Activated naive CD4-positive, alpha-beta T cell treated with anti-CD3 and anti-CD28 coated beads, Interleukin-2, amount 50 U/mL, for 72 hours (primary cell): ENCODE measurements around the gene RPUSD4. TPM values are rescaled to one million over a fixed set of nuclear protein-coding genes. Genes with fewer than 3 reads are reported as not detected.

ENCODE experiments used
- ATAC-seq, 2 donors: fragments of 150-1000 bp; cut with Tn5 transposase; 2 replicates each; pipeline ENCODE4 v1.10.0; 2021; ENCODE audit warnings: mild to moderate bottlenecking in 2 of 2, moderate library complexity in 2 of 2
- DNase-seq, 2 donors: peaks; one replicate each; pipeline ENCODE4 v3.0.0; 2021 to 2022; ENCODE audit warnings: low spot score in 2 of 2
- H3K27ac Mint-ChIP-seq, 2 donors: one replicate each; pipeline ENCODE4 v1.8.0; 2022; ENCODE audit warnings: mild to moderate bottlenecking in 2 of 2, mixed read lengths in 2 of 2
- H3K36me3 Mint-ChIP-seq, 2 donors: one replicate each; pipeline ENCODE4 v1.8.0; 2022; ENCODE audit warnings: mixed read lengths in 2 of 2
- H3K9me3 Mint-ChIP-seq, 2 donors: one replicate each; pipeline ENCODE4 v1.8.0; 2022; ENCODE audit warnings: mixed read lengths in 2 of 2
- total RNA-seq, 2 donors: library from RNA; stranded (reverse); gene quantifications; one replicate each; pipeline ENCODE4 v1.2.3, GENCODE V29; 2022

The RPUSD4 gene
- total RNA-seq, 2 donors from 2014 or later = 45.6 to 48.4 TPM

- Mint-ChIP-seq H3K9me3 (no peaks in the 10 kb centered on the region), H3K36me3 (no peaks in the 10 kb centered on the region), H3K27ac (no peak overlapping the region)
- ATAC-seq = no peak
- no peak for DNase-seq
Observed at GRCh38 chr11:126219547-126219946, 8.1 kb upstream of the RPUSD4 start.

- H3K9me3 Mint-ChIP-seq = no peaks in the 10 kb centered on the region
- no peak for DNase-seq
- H3K27ac Mint-ChIP-seq = no peak overlapping the region
- H3K36me3 Mint-ChIP-seq = no peaks in the 10 kb centered on the region
- ATAC-seq = no peak
Observed at GRCh38 chr11:126217491-126217890, 6.0 kb upstream of the RPUSD4 start.

- Mint-ChIP-seq H3K27ac (peak overlapping the region in 1 of 2 donors; percentile 77), H3K36me3 (peaks cover 0 to 5% of the 10 kb centered on the region in 2 donors), H3K9me3 (no peaks in the 10 kb centered on the region)
- DNase-seq (no peak), ATAC-seq (peak; percentile 30 to 78)
Observed at GRCh38 chr11:126216526-126217305, 5.3 kb upstream of the RPUSD4 start.

DNA sequence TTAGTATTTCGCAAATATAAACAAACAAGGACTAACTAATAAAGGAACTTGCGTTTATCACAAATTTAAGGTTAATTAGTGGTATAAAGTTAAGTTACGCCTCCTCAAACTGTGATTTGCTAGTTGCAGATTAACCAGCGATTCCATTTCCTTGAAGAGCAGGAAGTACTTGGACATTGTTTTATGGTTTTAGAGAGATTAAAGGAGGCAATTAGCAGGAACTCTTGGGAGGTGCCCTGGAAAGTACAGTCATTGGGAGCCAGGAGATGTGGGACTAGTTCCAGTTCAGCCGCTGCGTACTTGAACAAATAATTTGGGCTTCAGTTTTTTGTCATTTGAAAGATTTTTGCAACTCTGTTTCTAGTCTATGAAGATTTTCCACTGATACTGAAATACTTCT, 3.4 kb upstream of the RPUSD4 start:
- Mint-ChIP-seq H3K36me3 (peaks cover 5 to 10% of the 10 kb centered on the region in 2 donors), H3K9me3 (no peaks in the 10 kb centered on the region), H3K27ac (no peak overlapping the region)
- ATAC-seq (no peak), DNase-seq (no peak)

DNA sequence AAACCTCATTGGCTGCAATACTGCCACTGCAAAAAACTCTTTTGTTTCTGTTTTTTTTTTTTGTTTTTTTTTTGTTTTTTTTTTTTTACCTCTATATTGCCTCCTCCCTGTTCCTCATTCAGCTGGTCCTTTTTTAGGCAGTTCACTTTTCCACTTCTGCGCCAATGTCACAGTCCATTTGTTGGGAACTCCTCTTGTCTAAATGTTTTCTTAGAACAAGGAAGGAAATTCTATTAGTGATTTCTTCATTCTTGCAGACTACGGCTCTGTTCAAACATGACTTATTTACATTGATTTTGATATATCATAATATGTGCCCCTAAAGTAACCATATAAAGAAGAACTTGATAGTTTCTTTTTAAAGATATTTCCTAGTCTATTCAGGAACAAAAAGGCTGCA, 3.0 kb upstream of the RPUSD4 start:
- Mint-ChIP-seq H3K27ac (no peak overlapping the region), H3K9me3 (no peaks in the 10 kb centered on the region), H3K36me3 (peaks cover 6 to 10% of the 10 kb centered on the region in 2 donors)
- ATAC-seq (no peak), DNase-seq (no peak)

GRCh38 chr11:126212089-126212660, 725 bp upstream of the RPUSD4 start:
- peak overlapping the region; percentile 82 to 97 for H3K27ac Mint-ChIP-seq
- H3K36me3 Mint-ChIP-seq = peaks cover 9 to 10% of the 10 kb centered on the region in 2 donors
- ATAC-seq = no peak
- H3K9me3 Mint-ChIP-seq = no peaks in the 10 kb centered on the region
- no peak for DNase-seq

- DNase-seq = no peak
- ATAC-seq = no peak
- Mint-ChIP-seq H3K36me3 (peaks cover 10 to 14% of the 10 kb centered on the region in 2 donors), H3K9me3 (no peaks in the 10 kb centered on the region), H3K27ac (peak overlapping the region; percentile 82 to 97)
Observed at GRCh38 chr11:126210871-126211235, 597 bp downstream of the RPUSD4 start.

DNA sequence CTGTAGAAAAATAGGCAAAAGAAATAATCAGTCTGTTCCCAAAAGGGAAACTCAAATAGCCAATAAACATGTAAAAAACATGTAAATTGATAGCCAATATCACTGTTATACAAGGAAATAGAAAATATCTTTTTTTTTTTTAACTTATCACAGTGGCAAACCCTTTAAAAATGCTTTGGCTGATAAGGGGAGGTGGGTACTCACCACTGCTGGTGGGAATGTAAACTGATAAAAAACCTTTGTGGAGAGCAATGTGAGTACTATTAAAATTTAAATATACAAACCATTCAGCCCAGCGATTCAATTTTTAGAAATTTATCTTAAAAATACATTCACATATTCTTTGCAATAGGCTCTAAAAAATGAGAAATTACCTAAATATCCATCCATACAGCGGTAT, 3.6 kb downstream of the RPUSD4 start:
- DNase-seq (no peak), ATAC-seq (no peak)
- no peak overlapping the region for H3K27ac Mint-ChIP-seq
- H3K9me3 Mint-ChIP-seq = no peaks in the 10 kb centered on the region
- peaks cover 14 to 26% of the 10 kb centered on the region in 2 donors for H3K36me3 Mint-ChIP-seq

- no peak for DNase-seq
- peaks cover 9 to 16% of the 10 kb centered on the region in 2 donors for H3K36me3 Mint-ChIP-seq
- H3K27ac Mint-ChIP-seq = no peak overlapping the region
- no peaks in the 10 kb centered on the region for H3K9me3 Mint-ChIP-seq
- ATAC-seq = no peak
Observed at GRCh38 chr11:126205359-126205758, 6.1 kb downstream of the RPUSD4 start.

- DNase-seq (no peak), ATAC-seq (no peak)
- H3K36me3 Mint-ChIP-seq = peaks cover 12 to 24% of the 10 kb centered on the region in 2 donors
- no peak overlapping the region for H3K27ac Mint-ChIP-seq
- peaks cover 0 to 6% of the 10 kb centered on the region in 2 donors for H3K9me3 Mint-ChIP-seq
Observed at GRCh38 chr11:126202646-126203359, 8.6 kb downstream of the RPUSD4 start.

GRCh38 chr11:126198648-126199047, 12.8 kb downstream of the RPUSD4 start:
- Mint-ChIP-seq H3K9me3 (peaks cover 0 to 6% of the 10 kb centered on the region in 2 donors), H3K36me3 (peaks cover 25 to 33% of the 10 kb centered on the region in 2 donors), H3K27ac (peak overlapping the region; percentile 26 to 50)
- no peak for ATAC-seq
- DNase-seq = no peak

- peaks cover 25 to 33% of the 10 kb centered on the region in 2 donors for H3K36me3 Mint-ChIP-seq
- peaks cover 0 to 6% of the 10 kb centered on the region in 2 donors for H3K9me3 Mint-ChIP-seq
- no peak for ATAC-seq
- DNase-seq = no peak
- no peak overlapping the region for H3K27ac Mint-ChIP-seq
Observed at GRCh38 chr11:126197277-126197939, 14.0 kb downstream of the RPUSD4 start.

DNA sequence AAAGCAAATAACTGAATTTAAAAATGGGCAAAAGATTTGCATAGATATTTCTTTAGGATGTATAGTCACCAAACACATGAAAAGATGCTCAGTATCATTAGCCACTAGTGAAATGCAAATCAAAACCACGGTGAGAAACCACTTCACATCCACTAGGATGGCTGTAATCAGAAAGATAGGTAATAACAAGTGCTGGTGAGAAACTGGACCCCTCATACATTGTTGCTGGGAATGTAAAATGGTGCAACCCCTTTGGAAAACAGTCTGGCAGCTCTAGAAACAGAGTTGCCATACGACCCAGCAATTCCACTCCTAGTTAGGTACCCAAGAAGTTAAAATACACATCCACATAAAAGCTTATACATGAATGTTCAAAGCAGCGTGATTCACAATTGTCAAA, 16.3 kb downstream of the RPUSD4 start:
- peaks cover 25 to 33% of the 10 kb centered on the region in 2 donors for H3K36me3 Mint-ChIP-seq
- ATAC-seq (no peak), DNase-seq (no peak)
- H3K27ac Mint-ChIP-seq = no peak overlapping the region
- H3K9me3 Mint-ChIP-seq = peaks cover 0 to 6% of the 10 kb centered on the region in 2 donors

DNA sequence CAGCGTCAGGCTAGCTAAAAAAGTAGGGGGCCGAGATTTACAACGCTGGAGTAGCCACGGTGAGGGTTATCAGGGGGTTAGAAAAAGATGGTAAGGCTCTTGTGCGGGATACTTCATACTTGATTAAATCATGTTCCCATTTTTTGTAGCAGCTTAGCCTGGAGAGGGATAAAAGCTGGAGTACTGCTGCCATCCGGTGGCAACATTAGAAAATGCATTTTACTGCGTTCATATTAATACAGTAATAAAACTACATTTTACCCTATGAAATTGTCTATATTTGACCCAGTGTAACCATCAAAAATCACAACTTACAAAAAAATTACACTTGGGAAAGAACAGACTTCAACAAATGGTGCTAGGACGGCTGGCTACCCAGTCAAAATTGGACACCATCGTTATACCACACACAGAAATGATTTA, 17.3 kb downstream of the RPUSD4 start:
- Mint-ChIP-seq H3K36me3 (peaks cover 25 to 33% of the 10 kb centered on the region in 2 donors), H3K9me3 (peaks cover 0 to 6% of the 10 kb centered on the region in 2 donors), H3K27ac (no peak overlapping the region)
- peak; percentile 54 to 64 for ATAC-seq
- DNase-seq = peak in 1 of 2 donors; percentile 36

DNA sequence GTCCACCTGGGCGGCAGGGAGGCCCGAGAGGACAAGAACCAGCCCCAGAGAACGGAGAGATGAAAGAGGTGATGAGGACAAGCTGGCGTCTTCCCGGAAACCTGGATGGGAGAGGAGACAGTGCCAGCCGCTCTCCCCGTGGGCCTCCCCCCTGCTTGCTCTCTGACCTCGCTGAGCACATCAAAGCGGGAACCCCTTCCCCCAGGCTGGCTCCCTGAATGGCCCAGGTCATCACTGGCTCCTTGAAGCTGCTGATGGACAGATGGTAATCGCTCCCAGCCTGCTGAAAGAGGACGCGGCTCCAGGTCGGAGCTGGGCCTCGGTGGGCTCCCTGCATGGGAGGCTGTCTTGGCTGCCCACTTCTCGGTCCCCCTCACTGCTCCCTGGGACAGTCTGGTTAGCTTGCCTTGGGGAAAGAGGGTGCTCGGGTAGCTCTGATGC, 18.4 kb downstream of the RPUSD4 start:
- no peak for DNase-seq
- H3K36me3 Mint-ChIP-seq = peaks cover 20 to 28% of the 10 kb centered on the region in 2 donors
- no peak overlapping the region for H3K27ac Mint-ChIP-seq
- H3K9me3 Mint-ChIP-seq = peaks cover 0 to 2% of the 10 kb centered on the region in 2 donors
- no peak for ATAC-seq

- Mint-ChIP-seq H3K9me3 (no peaks in the 10 kb centered on the region), H3K27ac (no peak overlapping the region), H3K36me3 (peaks cover 13 to 21% of the 10 kb centered on the region in 2 donors)
- no peak for ATAC-seq
- DNase-seq = no peak
Observed at GRCh38 chr11:126192361-126192760, 19.1 kb downstream of the RPUSD4 start.
